Upper lobe of right lung (tissue), 1 donor: Measurements from ENCODE around the gene C20orf204. TPM values are rescaled to one million over a fixed set of nuclear protein-coding genes. Genes with fewer than 3 reads are reported as not detected.
A peak's percentile ranks its signal among the peaks of the same experiment; 100 is the strongest.

Experiments
- ATAC-seq: fragments of 200-7000 bp; cut with Tn5 transposase; one replicate; pipeline ENCODE4 v1.9.1; 2020; ENCODE audit warnings: mild to moderate bottlenecking, moderate library complexity
- DNase-seq: peaks from one replicate; pipeline ENCODE4 v3.0.0-alpha.2; 2020
- H3K27ac ChIP-seq: fragments of 200-600 bp; one replicate; pipeline ENCODE4 v1.8.0; 2022
- H3K27me3 ChIP-seq: fragments of 200-600 bp; one replicate; pipeline ENCODE4 v1.8.0; 2022; ENCODE audit warnings: mild to moderate bottlenecking
- H3K36me3 ChIP-seq: fragments of 200-600 bp; one replicate; pipeline ENCODE4 v1.8.0; 2022
- H3K4me1 ChIP-seq: fragments of 200-600 bp; one replicate; pipeline ENCODE4 v1.8.0; 2022
- H3K4me3 ChIP-seq: fragments of 200-600 bp; one replicate; pipeline ENCODE4 v1.8.0; 2022; ENCODE audit warnings: mild to moderate bottlenecking
- H3K9me3 ChIP-seq: fragments of 200-600 bp; one replicate; pipeline ENCODE4 v1.8.0; 2022
- CTCF ChIP-seq: fragments of 200-600 bp; IDR thresholded peaks from one replicate; pipeline ENCODE4 v1.8.0; 2022; ENCODE audit warnings: antibody characterized with exemption
- intact Hi-C: fragments of 100-400 bp; cut with DNase I; formaldehyde crosslinking; loops from one replicate; pipeline ENCODE4 v1.11.0; 2022
- total RNA-seq: library from RNA; stranded (reverse); fragmentation: NEBNext Ultra II Directional; extraction: Animal tissue kit (Norgen Biotek cat#: 25700); gene quantifications from one replicate; pipeline ENCODE4 v1.2.1, GENCODE V29; 2021
- donor health status: DM: no; HTN: yes; CAD: no; lungs with severe emphysema.

Gene C20orf204
- total RNA-seq, 1 donor from 2014 or later = 1.9 TPM

- Histone ChIP-seq H3K4me3 (peak overlapping the region; percentile 55), H3K27me3 (peaks cover 49% of the 10 kb centered on the region), H3K4me1 (peaks cover 12% of the 10 kb centered on the region), H3K36me3 (no peaks in the 10 kb centered on the region), H3K27ac (peak overlapping the region; percentile 73), H3K9me3 (no peaks in the 10 kb centered on the region)
- intact Hi-C loops = no loop called here
- DNase-seq = no peak
- no peak for ATAC-seq
- TF ChIP-seq CTCF = no peak
These were observed 12.5 kb downstream of the C20orf204 start for GRCh38 chr20:64048402-64049044.

- Histone ChIP-seq H3K27ac (peak within 1 kb of the TSS; percentile 75), H3K36me3 (no peaks in the 10 kb centered on the region), H3K27me3 (peaks cover 49% of the 10 kb centered on the region), H3K4me3 (peak within 1 kb of the TSS; percentile 55), H3K4me1 (peaks cover 12% of the 10 kb centered on the region), H3K9me3 (no peaks in the 10 kb centered on the region)
- no peak for DNase-seq
- no peak for TF ChIP-seq CTCF
- ATAC-seq = peak; percentile 4
- intact Hi-C loops = no loop called here
These were observed 13.3 kb downstream of the C20orf204 start, which contains the start of gene SOX18 for GRCh38 chr20:64049060-64049877. TSS of gene SOX18 (minus strand) at chr20:64049639. CDS start at chr20:64049516, 123 bp downstream.

GRCh38 chr20:64049878-64050260 lies 13.9 kb downstream of the C20orf204 start:
- Histone ChIP-seq H3K27ac (peak overlapping the region; percentile 75), H3K36me3 (no peaks in the 10 kb centered on the region), H3K9me3 (no peaks in the 10 kb centered on the region), H3K4me1 (peaks cover 12% of the 10 kb centered on the region), H3K4me3 (peak overlapping the region; percentile 43), H3K27me3 (peaks cover 49% of the 10 kb centered on the region)
- DNase-seq = no peak
- ATAC-seq = no peak
- no peak for TF ChIP-seq CTCF
- intact Hi-C loops = no loop called here

- peak; percentile 11 for TF ChIP-seq CTCF
- intact Hi-C loops = no loop called here
- ATAC-seq = no peak
- no peaks in the 10 kb centered on the region for H3K9me3 ChIP-seq
- peaks cover 12% of the 10 kb centered on the region for H3K4me1 ChIP-seq
- peak overlapping the region; percentile 75 for H3K27ac ChIP-seq
- DNase-seq = no peak
- peaks cover 49% of the 10 kb centered on the region for H3K27me3 ChIP-seq
- peak overlapping the region; percentile 43 for H3K4me3 ChIP-seq
- H3K36me3 ChIP-seq = no peaks in the 10 kb centered on the region
These were observed 14.5 kb downstream of the C20orf204 start for GRCh38 chr20:64050261-64051032.

- H3K4me1 ChIP-seq = peaks cover 12% of the 10 kb centered on the region
- intact Hi-C loops = no loop called here
- ATAC-seq (no peak), DNase-seq (no peak)
- peaks cover 49% of the 10 kb centered on the region for H3K27me3 ChIP-seq
- no peaks in the 10 kb centered on the region for H3K36me3 ChIP-seq
- peak overlapping the region; percentile 43 for H3K4me3 ChIP-seq
- H3K27ac ChIP-seq = peak overlapping the region; percentile 75
- H3K9me3 ChIP-seq = no peaks in the 10 kb centered on the region
- no peak for TF ChIP-seq CTCF
These were observed 15.1 kb downstream of the C20orf204 start for GRCh38 chr20:64051033-64051452.
